Esophagus muscularis mucosa (tissue), 3 donors: ENCODE results near the gene USP20.
"Not testable (repeated sequence)": the region's sequence is repeated elsewhere in the genome, so short reads cannot be mapped to it uniquely, and the experiment has no call there.

Experiments
- CTCF ChIP-seq, 3 experiments: fragments of 200-600 bp in 2 of 3; fragments of 450-650 bp in 1 of 3; sonication (generic) in 2 of 3; IDR thresholded peaks; one replicate each; pipeline ENCODE4 v1.5.1; 2017 to 2019; ENCODE audit warnings: antibody characterized with exemption in 3 of 3, mild to moderate bottlenecking in 2 of 3, moderate library complexity in 1 of 3
- POLR2A ChIP-seq: fragments of 450-650 bp; IDR thresholded peaks from one replicate; pipeline ENCODE4 v1.6.1; 2017; ENCODE audit warnings: antibody characterized with exemption, moderate library complexity, mild to moderate bottlenecking, low read depth

- TF ChIP-seq CTCF (IDR thresholded peaks at IDR 0.05); POLR2A: not testable (repeated sequence)
Measured at GRCh38 chr9:129796029-129796428, 39.2 kb upstream of the USP20 start.
